ENCODE measurements around the gene TOP2B. TPM values are rescaled to one million over a fixed set of nuclear protein-coding genes. Genes with fewer than 3 reads are reported as not detected.

Gene TOP2B
- total and polyA plus RNA-seq, 9 of the 15 experiments (the other 6 are each of a cell fraction or from before 2014, with no cell fraction given), result 45.3 to 186 (median 134) TPM

GRCh38 chr3:25620493-25620892 lies 44.2 kb downstream of the TOP2B start (continued):
- TF ChIP-seq USF1 (CRISPR knock-in tag; IDR thresholded peaks at IDR 0.05) (no peak), ETV5 (CRISPR knock-in tag; IDR thresholded peaks at IDR 0.05; ENCODE audit: low read depth) (no peak)

- no peak for DNase-seq (ENCODE audit: extremely low read depth in 1 of 4, low spot score in 3 of 4)
- BruUV-seq (replicated peaks), result TSS peak; percentile 7
- no peak overlapping the region for H3K4me2 ChIP-seq (ENCODE audit: insufficient read depth, low read length)
- H3K27me3 ChIP-seq (ENCODE audit: control insufficient read depth in 2 of 2, insufficient read depth in 2 of 2, low read length in 2 of 2), result no peaks in the 10 kb centered on the region
- H3K4me3 ChIP-seq, result no peak overlapping the region
- ChIA-PET CTCF (ENCODE audit: low intra/inter-chr PET ratio) (no interaction called here), POLR2A (no interaction called here)
- no peak overlapping the region for H3K27ac ChIP-seq (ENCODE audit: extremely low read depth, low read depth, low read length)
- H2AFZ ChIP-seq (ENCODE audit: low read depth, low read length), result no peak overlapping the region
- no peaks in the 10 kb centered on the region for H3K4me1 ChIP-seq (replicated peaks in 1 of 2; ENCODE audit: control insufficient read depth in 2 of 2, insufficient read depth in 2 of 2, low read length in 2 of 2)
- no peaks in the 10 kb centered on the region for H3K9me3 ChIP-seq (replicated peaks; ENCODE audit: control insufficient read depth, insufficient read depth, low read depth, low read length)
- H3K9me1 ChIP-seq (ENCODE audit: control insufficient read depth, insufficient read depth, low read length), result no peaks in the 10 kb centered on the region
- H3K36me3 ChIP-seq (ENCODE audit: control insufficient read depth, insufficient read depth, low read length), result peaks cover 79% of the 10 kb centered on the region
- intact Hi-C loops (cut with micrococcal nuclease), result no loop called here
- no peaks in the 10 kb centered on the region for H3K79me2 ChIP-seq (ENCODE audit: control insufficient read depth, insufficient read depth, low read length)
- no peak for ATAC-seq
- H3K9ac ChIP-seq (ENCODE audit: insufficient read depth in 1 of 2, low read depth in 2 of 2, low read length in 2 of 2), result no peak overlapping the region
- no peaks in the 10 kb centered on the region for H4K20me1 ChIP-seq (replicated peaks; ENCODE audit: control insufficient read depth, insufficient read depth, low read length)
- FAIRE-seq, result no peak
- in situ Hi-C loops (cut with MboI), result no loop called here
- TF ChIP-seq, protein P1, sequence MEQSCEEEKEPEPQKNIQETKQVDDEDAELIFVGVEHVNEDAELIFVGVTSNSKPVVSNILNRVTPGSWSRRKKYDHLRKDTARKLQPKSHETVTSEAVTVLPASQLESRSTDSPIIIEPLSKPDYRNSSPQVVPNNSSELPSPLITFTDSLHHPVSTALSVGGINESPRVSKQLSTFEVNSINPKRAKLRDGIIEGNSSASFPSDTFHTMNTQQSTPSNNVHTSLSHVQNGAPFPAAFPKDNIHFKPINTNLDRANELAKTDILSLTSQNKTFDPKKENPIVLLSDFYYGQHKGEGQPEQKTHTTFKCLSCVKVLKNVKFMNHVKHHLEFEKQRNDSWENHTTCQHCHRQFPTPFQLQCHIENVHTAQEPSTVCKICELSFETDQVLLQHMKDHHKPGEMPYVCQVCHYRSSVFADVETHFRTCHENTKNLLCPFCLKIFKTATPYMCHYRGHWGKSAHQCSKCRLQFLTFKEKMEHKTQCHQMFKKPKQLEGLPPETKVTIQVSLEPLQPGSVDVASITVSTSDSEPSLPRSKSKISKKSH (CRISPR knock-in tag; IDR thresholded peaks at IDR 0.05), result no peak
- TF ChIP-seq, protein P2, sequence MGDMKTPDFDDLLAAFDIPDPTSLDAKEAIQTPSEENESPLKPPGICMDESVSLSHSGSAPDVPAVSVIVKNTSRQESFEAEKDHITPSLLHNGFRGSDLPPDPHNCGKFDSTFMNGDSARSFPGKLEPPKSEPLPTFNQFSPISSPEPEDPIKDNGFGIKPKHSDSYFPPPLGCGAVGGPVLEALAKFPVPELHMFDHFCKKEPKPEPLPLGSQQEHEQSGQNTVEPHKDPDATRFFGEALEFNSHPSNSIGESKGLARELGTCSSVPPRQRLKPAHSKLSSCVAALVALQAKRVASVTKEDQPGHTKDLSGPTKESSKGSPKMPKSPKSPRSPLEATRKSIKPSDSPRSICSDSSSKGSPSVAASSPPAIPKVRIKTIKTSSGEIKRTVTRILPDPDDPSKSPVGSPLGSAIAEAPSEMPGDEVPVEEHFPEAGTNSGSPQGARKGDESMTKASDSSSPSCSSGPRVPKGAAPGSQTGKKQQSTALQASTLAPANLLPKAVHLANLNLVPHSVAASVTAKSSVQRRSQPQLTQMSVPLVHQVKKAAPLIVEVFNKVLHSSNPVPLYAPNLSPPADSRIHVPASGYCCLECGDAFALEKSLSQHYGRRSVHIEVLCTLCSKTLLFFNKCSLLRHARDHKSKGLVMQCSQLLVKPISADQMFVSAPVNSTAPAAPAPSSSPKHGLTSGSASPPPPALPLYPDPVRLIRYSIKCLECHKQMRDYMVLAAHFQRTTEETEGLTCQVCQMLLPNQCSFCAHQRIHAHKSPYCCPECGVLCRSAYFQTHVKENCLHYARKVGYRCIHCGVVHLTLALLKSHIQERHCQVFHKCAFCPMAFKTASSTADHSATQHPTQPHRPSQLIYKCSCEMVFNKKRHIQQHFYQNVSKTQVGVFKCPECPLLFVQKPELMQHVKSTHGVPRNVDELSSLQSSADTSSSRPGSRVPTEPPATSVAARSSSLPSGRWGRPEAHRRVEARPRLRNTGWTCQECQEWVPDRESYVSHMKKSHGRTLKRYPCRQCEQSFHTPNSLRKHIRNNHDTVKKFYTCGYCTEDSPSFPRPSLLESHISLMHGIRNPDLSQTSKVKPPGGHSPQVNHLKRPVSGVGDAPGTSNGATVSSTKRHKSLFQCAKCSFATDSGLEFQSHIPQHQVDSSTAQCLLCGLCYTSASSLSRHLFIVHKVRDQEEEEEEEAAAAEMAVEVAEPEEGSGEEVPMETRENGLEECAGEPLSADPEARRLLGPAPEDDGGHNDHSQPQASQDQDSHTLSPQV (IDR thresholded peaks at IDR 0.05), result no peak
- no peak for TF ChIP-seq JUNB (CRISPR knock-in tag; conservative IDR thresholded peaks at IDR 0.05)
- no peak for TF ChIP-seq SIRT6 (IDR thresholded peaks at IDR 0.05; ENCODE audit: low read depth, low read length)
- TF ChIP-seq IFI16 (CRISPR knock-in tag; IDR thresholded peaks at IDR 0.05), result no peak
- TF ChIP-seq SMARCB1 (IDR thresholded peaks at IDR 0.05; ENCODE audit: insufficient read length, low read depth), result no peak
- TF ChIP-seq SMAD4 (CRISPR knock-in tag; conservative IDR thresholded peaks at IDR 0.05), result no peak
- no peak for TF ChIP-seq ZNF121 (CRISPR knock-in tag; conservative IDR thresholded peaks at IDR 0.05)
- TF ChIP-seq CHD2 (IDR thresholded peaks at IDR 0.05; ENCODE audit: low read depth, low read length), result no peak
- TF ChIP-seq, protein P3, sequence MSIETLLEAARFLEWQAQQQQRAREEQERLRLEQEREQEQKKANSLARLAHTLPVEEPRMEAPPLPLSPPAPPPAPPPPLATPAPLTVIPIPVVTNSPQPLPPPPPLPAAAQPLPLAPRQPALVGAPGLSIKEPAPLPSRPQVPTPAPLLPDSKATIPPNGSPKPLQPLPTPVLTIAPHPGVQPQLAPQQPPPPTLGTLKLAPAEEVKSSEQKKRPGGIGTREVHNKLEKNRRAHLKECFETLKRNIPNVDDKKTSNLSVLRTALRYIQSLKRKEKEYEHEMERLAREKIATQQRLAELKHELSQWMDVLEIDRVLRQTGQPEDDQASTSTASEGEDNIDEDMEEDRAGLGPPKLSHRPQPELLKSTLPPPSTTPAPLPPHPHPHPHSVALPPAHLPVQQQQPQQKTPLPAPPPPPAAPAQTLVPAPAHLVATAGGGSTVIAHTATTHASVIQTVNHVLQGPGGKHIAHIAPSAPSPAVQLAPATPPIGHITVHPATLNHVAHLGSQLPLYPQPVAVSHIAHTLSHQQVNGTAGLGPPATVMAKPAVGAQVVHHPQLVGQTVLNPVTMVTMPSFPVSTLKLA (conservative IDR thresholded peaks at IDR 0.05), result no peak
- TF ChIP-seq, protein P4, sequence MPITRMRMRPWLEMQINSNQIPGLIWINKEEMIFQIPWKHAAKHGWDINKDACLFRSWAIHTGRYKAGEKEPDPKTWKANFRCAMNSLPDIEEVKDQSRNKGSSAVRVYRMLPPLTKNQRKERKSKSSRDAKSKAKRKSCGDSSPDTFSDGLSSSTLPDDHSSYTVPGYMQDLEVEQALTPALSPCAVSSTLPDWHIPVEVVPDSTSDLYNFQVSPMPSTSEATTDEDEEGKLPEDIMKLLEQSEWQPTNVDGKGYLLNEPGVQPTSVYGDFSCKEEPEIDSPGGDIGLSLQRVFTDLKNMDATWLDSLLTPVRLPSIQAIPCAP (CRISPR knock-in tag; IDR thresholded peaks at IDR 0.05; ENCODE audit: borderline replicate concordance), result no peak
Observed at GRCh38 chr3:25619382-25619781, 45.3 kb downstream of the TOP2B start.
